ENCODE results near the gene IDH3G.

The IDH3G gene

GRCh38 chrX:153803211-153804099, 9.3 kb upstream of the IDH3G start:
- H3K4me3 ChIP-seq (IDR thresholded peaks at IDR 0.05; ENCODE audit: insufficient read depth, low read depth, low read length) = no peak overlapping the region
- TF ChIP-seq CTCF (conservative IDR thresholded peaks at IDR 0.05; ENCODE audit: low read depth, low read length) = no peak
- no peaks in the 10 kb centered on the region for H3K4me1 ChIP-seq (ENCODE audit: low read depth, poor library complexity, severe bottlenecking)
- H2AFZ ChIP-seq (ENCODE audit: low read depth) = no peak overlapping the region
- H3K36me3 ChIP-seq (ENCODE audit: insufficient read depth) = no peaks in the 10 kb centered on the region
- no peaks in the 10 kb centered on the region for H4K20me1 ChIP-seq (ENCODE audit: insufficient read depth)
- H3K27ac ChIP-seq = no peak overlapping the region
- H3K9ac ChIP-seq = no peak overlapping the region
- no peaks in the 10 kb centered on the region for H3K79me2 ChIP-seq (ENCODE audit: insufficient read depth, low read depth)
- H3K4me2 ChIP-seq = no peak overlapping the region
- H3K27me3 ChIP-seq (ENCODE audit: insufficient read depth, low read depth) = peaks cover 17% of the 10 kb centered on the region; the same call in 1 of the 2 replicates

GRCh38 chrX:153802513-153803045, 8.4 kb upstream of the IDH3G start:
- H3K4me2 ChIP-seq = no peak overlapping the region
- no peak for TF ChIP-seq CTCF (conservative IDR thresholded peaks at IDR 0.05; ENCODE audit: low read depth, low read length)
- no peak overlapping the region for H3K4me3 ChIP-seq (IDR thresholded peaks at IDR 0.05; ENCODE audit: insufficient read depth, low read depth, low read length)
- H3K9ac ChIP-seq = no peak overlapping the region
- no peak overlapping the region for H3K27ac ChIP-seq
- H4K20me1 ChIP-seq (ENCODE audit: insufficient read depth) = no peaks in the 10 kb centered on the region
- no peaks in the 10 kb centered on the region for H3K79me2 ChIP-seq (ENCODE audit: insufficient read depth, low read depth)
- no peaks in the 10 kb centered on the region for H3K36me3 ChIP-seq (ENCODE audit: insufficient read depth)
- H3K4me1 ChIP-seq (ENCODE audit: low read depth, poor library complexity, severe bottlenecking) = no peaks in the 10 kb centered on the region
- no peak overlapping the region for H2AFZ ChIP-seq (ENCODE audit: low read depth)
- peaks cover 17% of the 10 kb centered on the region; the same call in 1 of the 2 replicates for H3K27me3 ChIP-seq (ENCODE audit: insufficient read depth, low read depth)

- H3K4me1 ChIP-seq (ENCODE audit: low read depth, poor library complexity, severe bottlenecking) = no peaks in the 10 kb centered on the region
Observed at GRCh38 chrX:153801669-153802068, 7.5 kb upstream of the IDH3G start.

GRCh38 chrX:153800746-153801145, 6.6 kb upstream of the IDH3G start:
- TF ChIP-seq CTCF (conservative IDR thresholded peaks at IDR 0.05; ENCODE audit: low read depth, low read length) = no peak
- peaks cover 6% of the 10 kb centered on the region; the same call in 1 of the 2 replicates for H3K27me3 ChIP-seq (ENCODE audit: insufficient read depth, low read depth)
- H2AFZ ChIP-seq (ENCODE audit: low read depth) = no peak overlapping the region
- no peaks in the 10 kb centered on the region for H3K36me3 ChIP-seq (ENCODE audit: insufficient read depth)
- H3K79me2 ChIP-seq (ENCODE audit: insufficient read depth, low read depth) = peaks cover 5% of the 10 kb centered on the region
- no peaks in the 10 kb centered on the region for H4K20me1 ChIP-seq (ENCODE audit: insufficient read depth)
- no peak overlapping the region for H3K4me2 ChIP-seq
- no peak overlapping the region for H3K4me3 ChIP-seq (IDR thresholded peaks at IDR 0.05; ENCODE audit: insufficient read depth, low read depth, low read length)
- no peak overlapping the region for H3K27ac ChIP-seq
- peaks cover 4% of the 10 kb centered on the region for H3K4me1 ChIP-seq (ENCODE audit: low read depth, poor library complexity, severe bottlenecking)
- H3K9ac ChIP-seq = no peak overlapping the region

More at GRCh38 chrX:153801669-153802068, 7.5 kb upstream of the IDH3G start:
- H3K36me3 ChIP-seq (ENCODE audit: insufficient read depth) = no peaks in the 10 kb centered on the region
- no peak overlapping the region for H3K4me2 ChIP-seq
- H2AFZ ChIP-seq (ENCODE audit: low read depth) = no peak overlapping the region
- no peaks in the 10 kb centered on the region for H4K20me1 ChIP-seq (ENCODE audit: insufficient read depth)
- no peak overlapping the region for H3K27ac ChIP-seq
- H3K9ac ChIP-seq = no peak overlapping the region
- no peaks in the 10 kb centered on the region for H3K79me2 ChIP-seq (ENCODE audit: insufficient read depth, low read depth)
- TF ChIP-seq CTCF (conservative IDR thresholded peaks at IDR 0.05; ENCODE audit: low read depth, low read length) = no peak
- H3K4me3 ChIP-seq (IDR thresholded peaks at IDR 0.05; ENCODE audit: insufficient read depth, low read depth, low read length) = no peak overlapping the region
- peaks cover 12% of the 10 kb centered on the region; the same call in 1 of the 2 replicates for H3K27me3 ChIP-seq (ENCODE audit: insufficient read depth, low read depth)

All from KMS-11 (cell line).